DOHH2 (cell line): ENCODE data around the gene LRRC7.

Source experiments
- H3F3A ChIP-seq: fragments of 200-600 bp; sonication (generic), shearing (Covaris generic); 2 replicates; pipeline ENCODE4 v1.6.0; 2016; ENCODE audit warnings: antibody characterized with exemption, mild to moderate bottlenecking; ENCODE audit not compliant: control insufficient read depth, insufficient read depth
- H3K27ac ChIP-seq: fragments of 200-600 bp; sonication (generic); 2 replicates; pipeline ENCODE4 v1.5.1; 2014; ENCODE audit warnings: low read depth, mild to moderate bottlenecking, low read length, moderate library complexity
- H3K27me3 ChIP-seq: fragments of 200-600 bp; sonication (generic); 2 replicates; pipeline ENCODE4 v1.6.1; 2014; ENCODE audit warnings: mild to moderate bottlenecking, low read length, mixed read lengths; ENCODE audit not compliant: control insufficient read depth
- H3K36me3 ChIP-seq: fragments of 200-600 bp; sonication (generic); 2 replicates; pipeline ENCODE4 v1.6.1; 2014; ENCODE audit warnings: mild to moderate bottlenecking, low read length, moderate library complexity, mixed read lengths; ENCODE audit not compliant: control insufficient read depth
- H3K4me1 ChIP-seq: fragments of 200-600 bp; sonication (generic); 2 replicates; pipeline ENCODE4 v1.6.1; 2014; ENCODE audit warnings: mild to moderate bottlenecking, low read length, mixed read lengths; ENCODE audit not compliant: control insufficient read depth
- H3K4me2 ChIP-seq: fragments of 200-600 bp; sonication (generic); 2 replicates; pipeline ENCODE4 v1.6.0; 2014; ENCODE audit warnings: mild to moderate bottlenecking, low read length, moderate library complexity
- H3K4me3 ChIP-seq: fragments of 200-600 bp; sonication (generic); 2 replicates; pipeline ENCODE4 v1.5.1; 2014; ENCODE audit warnings: mild to moderate bottlenecking, low read length, mixed read lengths
- H3K79me2 ChIP-seq: fragments of 200-600 bp; sonication (generic); 2 replicates; pipeline ENCODE4 v1.6.1; 2014; ENCODE audit warnings: mild to moderate bottlenecking, low read length, mixed read lengths; ENCODE audit not compliant: control insufficient read depth
- H3K9me2 ChIP-seq: fragments of 200-600 bp; sonication (generic); replicated peaks from 2 replicates; pipeline ENCODE4 v1.6.1; 2014; ENCODE audit warnings: mild to moderate bottlenecking, low read length, mixed read lengths; ENCODE audit not compliant: control insufficient read depth
- H3K9me3 ChIP-seq: fragments of 200-600 bp; sonication (generic); 2 replicates; pipeline ENCODE4 v1.6.1; 2014; ENCODE audit warnings: antibody characterized with exemption, low read length, mixed read lengths; ENCODE audit not compliant: control insufficient read depth, insufficient read depth
- H4K20me1 ChIP-seq: fragments of 200-600 bp; sonication (generic); 2 replicates; pipeline ENCODE4 v1.6.0; 2014; ENCODE audit warnings: low read depth, mild to moderate bottlenecking, antibody characterized with exemption, low read length, moderate library complexity; ENCODE audit not compliant: control insufficient read depth, insufficient read depth
- EZH2phosphoT487 ChIP-seq: fragments of 200-600 bp; sonication (generic); IDR thresholded peaks from 2 replicates; pipeline ENCODE4 v1.6.1; 2017; ENCODE audit warnings: borderline replicate concordance, mild to moderate bottlenecking, antibody characterized with exemption, low read length, moderate library complexity, mixed read lengths
- TF ChIP-seq, protein P1 (sequence below): fragments of 200-600 bp; sonication (generic); IDR thresholded peaks from one replicate; pipeline ENCODE4 v1.5.1; 2014; ENCODE audit warnings: antibody characterized with exemption, mild to moderate bottlenecking, low read depth, low read length; ENCODE audit not compliant: poor library complexity, severe bottlenecking

Gene LRRC7

DNA sequence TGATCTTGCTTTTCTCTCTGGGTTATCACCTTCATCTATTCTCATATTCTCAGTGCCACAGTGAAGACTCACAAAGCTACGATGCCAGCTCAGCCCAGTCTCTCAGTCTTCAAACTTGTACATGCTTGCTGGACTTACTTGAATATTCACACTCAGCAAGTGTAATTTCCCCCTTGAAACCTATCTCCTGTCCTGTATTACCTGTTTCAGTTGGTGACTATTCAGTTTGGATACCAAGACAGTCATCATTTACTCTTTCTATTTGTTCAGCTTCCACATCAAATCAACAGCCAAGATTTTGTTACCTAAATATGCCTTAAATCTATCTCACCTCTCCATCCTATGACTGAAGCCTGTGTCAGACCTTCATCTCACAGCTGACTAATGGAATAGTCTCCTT is 209.7 kb downstream of the LRRC7 start:
- Histone ChIP-seq H3K79me2 (no peaks in the 10 kb centered on the region), H3K9me3 (no peaks in the 10 kb centered on the region), H3K4me2 (no peak overlapping the region), H4K20me1 (no peaks in the 10 kb centered on the region), H3K36me3 (no peaks in the 10 kb centered on the region), H3K4me3 (no peak overlapping the region), H3K9me2 (no peaks in the 10 kb centered on the region), H3F3A (no peaks in the 10 kb centered on the region), H3K27me3 (no peaks in the 10 kb centered on the region), H3K27ac (no peak overlapping the region), H3K4me1 (no peaks in the 10 kb centered on the region)
- TF ChIP-seq EZH2phosphoT487, result no peak
- TF ChIP-seq, protein P1, sequence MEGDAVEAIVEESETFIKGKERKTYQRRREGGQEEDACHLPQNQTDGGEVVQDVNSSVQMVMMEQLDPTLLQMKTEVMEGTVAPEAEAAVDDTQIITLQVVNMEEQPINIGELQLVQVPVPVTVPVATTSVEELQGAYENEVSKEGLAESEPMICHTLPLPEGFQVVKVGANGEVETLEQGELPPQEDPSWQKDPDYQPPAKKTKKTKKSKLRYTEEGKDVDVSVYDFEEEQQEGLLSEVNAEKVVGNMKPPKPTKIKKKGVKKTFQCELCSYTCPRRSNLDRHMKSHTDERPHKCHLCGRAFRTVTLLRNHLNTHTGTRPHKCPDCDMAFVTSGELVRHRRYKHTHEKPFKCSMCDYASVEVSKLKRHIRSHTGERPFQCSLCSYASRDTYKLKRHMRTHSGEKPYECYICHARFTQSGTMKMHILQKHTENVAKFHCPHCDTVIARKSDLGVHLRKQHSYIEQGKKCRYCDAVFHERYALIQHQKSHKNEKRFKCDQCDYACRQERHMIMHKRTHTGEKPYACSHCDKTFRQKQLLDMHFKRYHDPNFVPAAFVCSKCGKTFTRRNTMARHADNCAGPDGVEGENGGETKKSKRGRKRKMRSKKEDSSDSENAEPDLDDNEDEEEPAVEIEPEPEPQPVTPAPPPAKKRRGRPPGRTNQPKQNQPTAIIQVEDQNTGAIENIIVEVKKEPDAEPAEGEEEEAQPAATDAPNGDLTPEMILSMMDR, result no peak

DNA sequence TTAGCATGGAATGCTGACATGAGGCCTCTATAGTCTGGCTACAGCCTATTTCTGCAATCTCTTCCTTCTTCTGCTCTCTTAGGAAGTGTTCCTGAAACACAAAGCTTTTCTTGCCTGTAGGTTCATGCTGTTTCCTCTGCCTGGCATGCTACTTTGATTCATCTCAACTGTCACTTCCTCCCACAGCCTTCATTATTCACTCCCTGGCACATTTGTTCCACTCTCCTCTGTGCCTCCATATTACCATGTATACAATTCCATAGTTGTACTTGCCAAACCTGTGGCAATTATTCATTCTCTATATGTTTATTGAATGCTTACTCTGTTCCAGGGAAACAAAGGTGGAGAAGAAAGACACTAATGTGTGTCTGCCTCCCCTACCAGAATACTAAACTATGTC is 210.2 kb downstream of the LRRC7 start:
- TF ChIP-seq, protein P1, result no peak
- TF ChIP-seq EZH2phosphoT487, result no peak
- H3K27me3 ChIP-seq, result no peaks in the 10 kb centered on the region

DNA sequence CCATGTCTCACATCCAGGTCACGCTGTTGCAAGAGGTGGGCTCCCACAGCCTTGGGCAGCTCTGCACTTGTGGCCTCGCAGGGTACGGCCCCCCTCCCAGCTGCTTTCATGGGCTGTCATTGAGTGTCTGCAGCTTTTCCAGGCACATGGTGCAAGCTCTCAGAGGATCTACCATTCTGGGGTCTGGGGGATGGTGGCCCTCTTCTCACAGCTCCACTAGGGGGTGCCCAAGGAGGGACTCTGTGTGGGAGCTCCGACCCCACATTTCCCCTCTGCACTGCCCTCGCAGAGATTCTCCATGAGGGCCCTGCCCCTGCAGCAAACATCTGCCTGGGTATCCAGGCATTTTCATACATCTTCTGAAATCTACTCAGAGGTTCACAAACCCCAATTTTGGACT is 219.4 kb downstream of the LRRC7 start:
- peaks cover 3% of the 10 kb centered on the region; the same call in 1 of the 2 replicates for H3K27me3 ChIP-seq
- no peak overlapping the region for H3K4me2 ChIP-seq
- no peaks in the 10 kb centered on the region for H3F3A ChIP-seq
- H3K27ac ChIP-seq, result no peak overlapping the region
- H4K20me1 ChIP-seq, result no peaks in the 10 kb centered on the region
- H3K4me3 ChIP-seq, result no peak overlapping the region
- no peaks in the 10 kb centered on the region for H3K9me3 ChIP-seq
- no peaks in the 10 kb centered on the region for H3K36me3 ChIP-seq
- no peaks in the 10 kb centered on the region for H3K9me2 ChIP-seq
- H3K4me1 ChIP-seq, result no peaks in the 10 kb centered on the region
- no peaks in the 10 kb centered on the region for H3K79me2 ChIP-seq
- TF ChIP-seq EZH2phosphoT487, result no peak
- TF ChIP-seq, protein P1, result peak; percentile 25

More for the DNA sequence above, 210.2 kb downstream of the LRRC7 start:
- H4K20me1 ChIP-seq, result no peaks in the 10 kb centered on the region
- no peaks in the 10 kb centered on the region for H3K4me1 ChIP-seq
- no peak overlapping the region for H3K4me3 ChIP-seq
- no peaks in the 10 kb centered on the region for H3F3A ChIP-seq
- H3K36me3 ChIP-seq, result no peaks in the 10 kb centered on the region
- no peak overlapping the region for H3K4me2 ChIP-seq
- no peaks in the 10 kb centered on the region for H3K79me2 ChIP-seq
- no peaks in the 10 kb centered on the region for H3K9me3 ChIP-seq
- no peak overlapping the region for H3K27ac ChIP-seq
- H3K9me2 ChIP-seq, result no peaks in the 10 kb centered on the region
